ENCODE data around the gene ICA1. TPM values are rescaled to one million over a fixed set of nuclear protein-coding genes. Genes with fewer than 3 reads are reported as not detected.

The ICA1 gene
- 6.5 and 6.6 TPM in 2 replicates for total RNA-seq

GRCh38 chr7:8261711-8262695 is at the start of gene ICA1:
Gene ICA1, minus strand, starts transcription at chr7:8262167. Its CDS starts 26,241 bp downstream, at chr7:8235926.

Other genes starting within 250 kb of the ICA1 start
- not detected in 2 replicates for gene NXPH1, start 171.4 kb upstream of the ICA1 start, total RNA-seq

All from tracheal epithelial cell (primary cell).